Coronary artery (tissue), 2 donors: ENCODE results near the gene MORF4L1.
"Not testable (repeated sequence)": the region's sequence is repeated elsewhere in the genome, so short reads cannot be mapped to it uniquely, and the experiment has no call there.

Experiments
- DNase-seq: peaks from one replicate; pipeline ENCODE4 v3.0.0-alpha.2; 2017; ENCODE audit warnings: low spot score
- H3K27ac ChIP-seq, 2 donors: fragments of 200-600 bp; sonication (generic); one replicate each; pipeline ENCODE4 v1.5.1; 2016 to 2019
- H3K4me3 ChIP-seq: fragments of 200-600 bp; sonication (generic); 2 replicates; pipeline ENCODE4 v1.5.1; 2016; ENCODE audit warnings: mild to moderate bottlenecking, moderate library complexity
- CTCF ChIP-seq: fragments of 200-600 bp; sonication (generic); IDR thresholded peaks from one replicate; pipeline ENCODE4 v1.5.1; 2019; ENCODE audit warnings: antibody characterized with exemption

Gene MORF4L1

GRCh38 chr15:78837543-78837942 is 35.1 kb upstream of the MORF4L1 start:
- no peak for TF ChIP-seq CTCF
- no peak for DNase-seq
- Histone ChIP-seq H3K27ac (no peak overlapping the region), H3K4me3 (no peak overlapping the region)

- no peak for DNase-seq
- TF ChIP-seq CTCF = no peak
- no peak overlapping the region for H3K4me3 ChIP-seq
- no peak overlapping the region for H3K27ac ChIP-seq
These were observed 34.2 kb upstream of the MORF4L1 start for GRCh38 chr15:78838489-78838888.

GRCh38 chr15:78839151-78839550 is 33.5 kb upstream of the MORF4L1 start:
- not testable (repeated sequence) for H3K4me3 ChIP-seq, DNase-seq, H3K27ac ChIP-seq

- no peak for TF ChIP-seq CTCF
- Histone ChIP-seq H3K4me3 (no peak overlapping the region), H3K27ac (peak overlapping the region in 1 of 2 donors; percentile 69)
- DNase-seq = peak; percentile 80
These were observed 31.9 kb upstream of the MORF4L1 start for GRCh38 chr15:78840661-78841375.

GRCh38 chr15:78841376-78841706 is 31.3 kb upstream of the MORF4L1 start:
- TF ChIP-seq CTCF = no peak
- DNase-seq = no peak
- Histone ChIP-seq H3K27ac (peak overlapping the region in 1 of 2 donors; percentile 69), H3K4me3 (no peak overlapping the region)

- H3K27ac ChIP-seq = peak overlapping the region in 1 of 2 donors; percentile 69
- no peak overlapping the region for H3K4me3 ChIP-seq
- DNase-seq = no peak
- no peak for TF ChIP-seq CTCF
These were observed 30.8 kb upstream of the MORF4L1 start for GRCh38 chr15:78841891-78842290.

GRCh38 chr15:78842519-78842918 is 30.2 kb upstream of the MORF4L1 start:
- Histone ChIP-seq H3K27ac (no peak overlapping the region), H3K4me3 (no peak overlapping the region)
- no peak for DNase-seq
- TF ChIP-seq CTCF = no peak

- not testable (repeated sequence) for DNase-seq, H3K27ac ChIP-seq, H3K4me3 ChIP-seq
These were observed 25.8 kb upstream of the MORF4L1 start for GRCh38 chr15:78846906-78847305.

- not testable (repeated sequence) for H3K27ac ChIP-seq, H3K4me3 ChIP-seq, DNase-seq
These were observed 25.2 kb upstream of the MORF4L1 start for GRCh38 chr15:78847387-78847906.
